ENCODE data around the gene P4HB.

- TF ChIP-seq EZH2phosphoT487 (IDR thresholded peaks at IDR 0.05): no peak
- no peak for TF ChIP-seq CTCF (IDR thresholded peaks at IDR 0.05)
- TF ChIP-seq EZH2 (IDR thresholded peaks at IDR 0.05): no peak
Measured at GRCh38 chr17:81885454-81885853, 25.1 kb upstream of the P4HB start.

All from neural progenitor cell (in vitro differentiated cells).